ENCODE data around the gene LMTK3.

LMTK3 gene

GRCh38 chr19:48456864-48457263 is 54.8 kb downstream of the LMTK3 start:
- no peak for DNase-seq (ENCODE audit: low spot score in 2 of 2)

GRCh38 chr19:48455908-48456562 is 55.6 kb downstream of the LMTK3 start:
- H3K4me3 Mint-ChIP-seq, result no peak overlapping the region
- H3K36me3 Mint-ChIP-seq, result peaks cover 88% of the 10 kb centered on the region
- DNase-seq (ENCODE audit: low spot score in 2 of 2), result no peak
- no peak overlapping the region for H3K27ac Mint-ChIP-seq
- no peaks in the 10 kb centered on the region for H3K9me3 Mint-ChIP-seq
- H3K4me1 Mint-ChIP-seq, result peaks cover 25% of the 10 kb centered on the region
- ATAC-seq, result peak; percentile 16

More at GRCh38 chr19:48456864-48457263, 54.8 kb downstream of the LMTK3 start:
- Mint-ChIP-seq H3K4me3 (no peak overlapping the region), H3K9me3 (no peaks in the 10 kb centered on the region), H3K4me1 (peaks cover 17% of the 10 kb centered on the region), H3K36me3 (peaks cover 86% of the 10 kb centered on the region), H3K27ac (no peak overlapping the region)
- no peak for ATAC-seq

GRCh38 chr19:48455171-48455907 is 56.3 kb downstream of the LMTK3 start, which contains the start of gene KCNJ14:
Gene KCNJ14 (plus strand): TSS chr19:48455574. CDS start chr19:48461725, 6,151 bp downstream.
- ATAC-seq (no peak), DNase-seq (ENCODE audit: low spot score in 2 of 2) (no peak)
- Mint-ChIP-seq H3K4me3 (no peak within 1 kb of the TSS), H3K27ac (peak within 1 kb of the TSS; percentile 68), H3K36me3 (peaks cover 88% of the 10 kb centered on the region), H3K4me1 (peaks cover 25% of the 10 kb centered on the region), H3K9me3 (no peaks in the 10 kb centered on the region)

GRCh38 chr19:48454150-48454730 is 57.4 kb downstream of the LMTK3 start:
- ATAC-seq, result no peak
- Mint-ChIP-seq H3K4me1 (peaks cover 25% of the 10 kb centered on the region), H3K36me3 (peaks cover 94% of the 10 kb centered on the region), H3K4me3 (no peak overlapping the region), H3K9me3 (no peaks in the 10 kb centered on the region), H3K27ac (peak overlapping the region; percentile 68)
- DNase-seq (ENCODE audit: low spot score in 2 of 2), result no peak

GRCh38 chr19:48452289-48453190 is 59.1 kb downstream of the LMTK3 start:
- H3K9me3 Mint-ChIP-seq, result no peaks in the 10 kb centered on the region
- no peak overlapping the region for H3K4me3 Mint-ChIP-seq
- DNase-seq (ENCODE audit: low spot score in 2 of 2) (no peak), ATAC-seq (no peak)
- H3K27ac Mint-ChIP-seq, result no peak overlapping the region
- peaks cover 40% of the 10 kb centered on the region for H3K4me1 Mint-ChIP-seq
- H3K36me3 Mint-ChIP-seq, result peaks cover 94% of the 10 kb centered on the region

- peaks cover 42% of the 10 kb centered on the region for H3K4me1 Mint-ChIP-seq
- no peak for DNase-seq (ENCODE audit: low spot score in 2 of 2)
- no peak overlapping the region for H3K4me3 Mint-ChIP-seq
- no peak for ATAC-seq
- peaks cover 94% of the 10 kb centered on the region for H3K36me3 Mint-ChIP-seq
- no peaks in the 10 kb centered on the region for H3K9me3 Mint-ChIP-seq
- H3K27ac Mint-ChIP-seq, result no peak overlapping the region
Observed at GRCh38 chr19:48451624-48452023, 60.0 kb downstream of the LMTK3 start.

- Mint-ChIP-seq H3K36me3 (peaks cover 98% of the 10 kb centered on the region), H3K27ac (no peak overlapping the region), H3K4me3 (no peak overlapping the region), H3K4me1 (peaks cover 42% of the 10 kb centered on the region), H3K9me3 (no peaks in the 10 kb centered on the region)
- ATAC-seq (no peak), DNase-seq (ENCODE audit: low spot score in 2 of 2) (no peak)
Observed at GRCh38 chr19:48450863-48451262, 60.8 kb downstream of the LMTK3 start.

GRCh38 chr19:48450441-48450840 is 61.2 kb downstream of the LMTK3 start:
- Mint-ChIP-seq H3K4me3 (no peak overlapping the region), H3K9me3 (no peaks in the 10 kb centered on the region), H3K4me1 (peaks cover 45% of the 10 kb centered on the region), H3K36me3 (peaks cover 98% of the 10 kb centered on the region), H3K27ac (no peak overlapping the region)
- ATAC-seq, result no peak
- no peak for DNase-seq (ENCODE audit: low spot score in 2 of 2)

GRCh38 chr19:48448563-48448962 is 63.1 kb downstream of the LMTK3 start:
- DNase-seq (ENCODE audit: low spot score in 2 of 2) (no peak), ATAC-seq (no peak)
- H3K27ac Mint-ChIP-seq, result peak overlapping the region; percentile 8
- H3K4me1 Mint-ChIP-seq, result peaks cover 47% of the 10 kb centered on the region
- H3K9me3 Mint-ChIP-seq, result no peaks in the 10 kb centered on the region
- peaks cover 83% of the 10 kb centered on the region for H3K36me3 Mint-ChIP-seq
- H3K4me3 Mint-ChIP-seq, result no peak overlapping the region

- no peak for ATAC-seq
- Mint-ChIP-seq H3K27ac (peak overlapping the region; percentile 97), H3K4me1 (peaks cover 40% of the 10 kb centered on the region)
Observed at GRCh38 chr19:48446579-48446978, 65.1 kb downstream of the LMTK3 start.

GRCh38 chr19:48445606-48446481 is 65.8 kb downstream of the LMTK3 start, which contains the start of gene GRWD1:
Gene GRWD1 (plus strand): TSS chr19:48445983. CDS start chr19:48446006, 23 bp downstream.
- H3K27ac Mint-ChIP-seq, result peak within 1 kb of the TSS; percentile 97
- H3K4me1 Mint-ChIP-seq, result peaks cover 35% of the 10 kb centered on the region
- H3K9me3 Mint-ChIP-seq, result no peaks in the 10 kb centered on the region
- peak; percentile 67 to 93 for DNase-seq (ENCODE audit: low spot score in 2 of 2)
- peaks cover 64% of the 10 kb centered on the region for H3K36me3 Mint-ChIP-seq
- peak within 1 kb of the TSS; percentile 90 for H3K4me3 Mint-ChIP-seq
- ATAC-seq, result peak; percentile 92

More at GRCh38 chr19:48446579-48446978, 65.1 kb downstream of the LMTK3 start:
- no peak for DNase-seq (ENCODE audit: low spot score in 2 of 2)
- Mint-ChIP-seq H3K4me3 (peak overlapping the region; percentile 90), H3K36me3 (peaks cover 71% of the 10 kb centered on the region), H3K9me3 (no peaks in the 10 kb centered on the region)

- no peaks in the 10 kb centered on the region for H3K9me3 Mint-ChIP-seq
- H3K4me1 Mint-ChIP-seq, result peaks cover 35% of the 10 kb centered on the region
- DNase-seq (ENCODE audit: low spot score in 2 of 2) (peak in 1 of 2 donors; percentile 70), ATAC-seq (peak; percentile 53)
- peaks cover 58% of the 10 kb centered on the region for H3K36me3 Mint-ChIP-seq
- H3K4me3 Mint-ChIP-seq, result peak overlapping the region; percentile 90
- H3K27ac Mint-ChIP-seq, result peak overlapping the region; percentile 97
Observed at GRCh38 chr19:48445256-48445605, 66.4 kb downstream of the LMTK3 start.

GRCh38 chr19:48444936-48445200 is 66.8 kb downstream of the LMTK3 start:
- ATAC-seq (no peak), DNase-seq (ENCODE audit: low spot score in 2 of 2) (no peak)
- H3K4me1 Mint-ChIP-seq, result peaks cover 35% of the 10 kb centered on the region
- peak overlapping the region; percentile 90 for H3K4me3 Mint-ChIP-seq
- peak overlapping the region; percentile 97 for H3K27ac Mint-ChIP-seq
- H3K36me3 Mint-ChIP-seq, result peaks cover 54% of the 10 kb centered on the region
- H3K9me3 Mint-ChIP-seq, result no peaks in the 10 kb centered on the region
